AG08396 (cell line): ENCODE data around the gene PRAMEF7.
"Not testable (repeated sequence)": the region's sequence is repeated elsewhere in the genome, so short reads cannot be mapped to it uniquely, and the experiment has no call there.

Source experiments
- DNase-seq: peaks from one replicate; pipeline ENCODE4 v3.0.0; 2012; ENCODE audit warnings: low spot score, mixed read lengths

Gene PRAMEF7

GRCh38 chr1:12916310-12916709 lies at the start of gene PRAMEF7:
Gene PRAMEF7, plus strand, starts transcription at chr1:12916610. Its CDS starts 1,083 bp downstream, at chr1:12917693.
- not testable (repeated sequence) for DNase-seq

DNA sequence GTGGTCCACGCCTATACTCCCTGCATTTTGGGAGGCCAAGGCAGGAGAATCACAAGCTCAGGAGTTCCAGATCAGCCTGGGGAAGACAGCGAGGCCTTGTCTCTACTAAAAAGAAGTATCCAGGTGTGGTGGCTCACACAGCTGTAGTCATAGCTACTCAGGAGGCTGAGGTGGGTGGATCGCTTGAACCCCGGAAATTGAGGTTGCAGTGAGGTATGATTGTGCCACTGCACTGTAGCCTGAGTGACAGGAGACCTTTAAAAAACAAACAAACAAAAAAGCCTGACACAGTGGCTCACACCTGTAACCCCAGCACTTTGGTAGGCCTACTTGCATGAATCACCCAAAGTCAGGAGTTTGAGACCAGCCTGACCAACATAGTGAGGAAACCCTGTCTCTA lies 38.0 kb upstream of the PRAMEF7 start:
- DNase-seq = not testable (repeated sequence)

DNA sequence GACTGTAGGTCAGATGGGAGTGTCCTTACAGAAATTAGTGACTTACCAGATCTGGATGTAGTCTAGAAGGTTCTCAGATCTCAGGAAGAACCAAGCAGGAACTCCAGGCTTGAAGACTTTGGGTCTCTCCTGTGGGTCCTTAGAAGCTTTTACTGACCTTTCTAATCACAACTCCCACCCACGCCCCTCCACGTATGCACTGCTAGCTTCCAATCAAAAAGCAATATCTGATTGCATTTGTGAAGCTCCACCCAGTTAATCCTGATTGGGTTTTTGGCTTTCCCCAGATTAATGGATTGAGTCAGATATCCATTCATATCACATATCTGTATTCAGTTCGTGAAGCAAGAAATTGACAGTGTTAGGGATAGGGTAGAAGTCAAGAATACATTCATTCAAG lies 30.3 kb upstream of the PRAMEF7 start, which contains the start of gene PRAMEF4:
TSS of gene PRAMEF4 (minus strand) at position 101 of the 400 bp plus-strand sequence. CDS start 2,807 bp downstream, outside the sequence.
- DNase-seq = not testable (repeated sequence)

- DNase-seq = not testable (repeated sequence)
Measured at GRCh38 chr1:12898170-12898569, 18.2 kb upstream of the PRAMEF7 start, which contains the start of gene PRAMEF10. Gene PRAMEF10, minus strand, starts transcription at chr1:12898270. Its CDS starts 2,423 bp downstream, at chr1:12895847.

DNA sequence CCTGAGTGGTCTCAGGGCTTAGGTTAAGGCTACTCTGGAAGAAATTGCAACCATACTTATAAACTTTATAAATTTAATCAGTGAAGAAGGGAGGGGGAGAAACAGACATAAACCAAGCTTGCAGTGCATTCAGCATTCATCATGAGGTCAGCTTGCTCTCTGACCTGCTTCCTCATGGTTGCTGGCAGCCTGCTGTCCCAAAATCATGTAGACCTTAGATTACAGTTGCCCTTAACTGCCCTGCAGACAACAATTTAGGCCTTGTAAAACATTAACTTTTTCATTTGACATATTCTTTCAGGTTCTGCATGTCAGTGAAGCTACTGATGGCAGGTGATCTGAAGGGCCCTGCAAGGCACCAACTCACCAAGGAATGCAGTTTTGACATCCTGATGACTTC lies 17.2 kb upstream of the PRAMEF7 start:
- DNase-seq = not testable (repeated sequence)

GRCh38 chr1:12903793-12904572 lies 12.4 kb upstream of the PRAMEF7 start:
- DNase-seq = not testable (repeated sequence)

- not testable (repeated sequence) for DNase-seq
Measured at GRCh38 chr1:12921749-12922148, 5.3 kb downstream of the PRAMEF7 start.

DNA sequence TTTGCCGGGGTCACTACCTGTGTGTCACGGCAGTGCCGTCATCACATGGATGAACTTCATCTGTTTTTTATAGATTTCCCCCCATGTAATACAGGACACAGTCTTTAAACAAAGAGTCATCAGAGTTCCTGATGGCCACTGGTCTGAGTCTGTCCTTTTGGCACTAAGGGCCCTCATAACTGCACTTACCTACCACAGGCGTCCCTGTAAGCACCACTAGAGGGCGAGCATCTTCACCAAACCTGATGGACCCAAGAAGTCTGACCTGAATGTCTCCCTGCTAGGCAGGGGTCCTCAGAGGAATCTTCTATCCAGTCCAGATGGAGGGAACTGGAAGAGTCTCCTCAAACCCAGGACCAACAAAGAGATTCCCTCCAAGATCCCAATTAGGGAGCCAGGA lies 8.0 kb downstream of the PRAMEF7 start:
- DNase-seq = not testable (repeated sequence)

GRCh38 chr1:12947480-12947879 lies 31.1 kb downstream of the PRAMEF7 start, which contains the start of gene PRAMEF6:
Gene PRAMEF6, minus strand, starts transcription at chr1:12947580. Its CDS starts 5,062 bp downstream, at chr1:12942518.
- DNase-seq = not testable (repeated sequence)
